Mucosa of rectum (tissue), 2 donors: ENCODE measurements around the gene RHCG.

Experiments used
- H3K27ac ChIP-seq, 2 donors: one replicate each; pipeline ENCODE4 v1.7.0; 2013; ENCODE audit warnings: inconsistent platforms in 2 of 2, low read depth in 2 of 2, low read length in 2 of 2
- H3K27me3 ChIP-seq, 2 donors: one replicate each; pipeline ENCODE4 v1.7.0; 2013; ENCODE audit warnings: low read length in 2 of 2; ENCODE audit not compliant: control insufficient read depth in 2 of 2, insufficient read depth in 2 of 2
- H3K36me3 ChIP-seq, 2 donors: one replicate each; pipeline ENCODE4 v1.7.0; 2013; ENCODE audit warnings: low read length in 2 of 2; ENCODE audit not compliant: control insufficient read depth in 2 of 2, insufficient read depth in 2 of 2
- H3K4me1 ChIP-seq, 2 donors: one replicate each; pipeline ENCODE4 v1.7.0; 2013; ENCODE audit warnings: low read length in 2 of 2, mild to moderate bottlenecking in 1 of 2; ENCODE audit not compliant: control insufficient read depth in 2 of 2, insufficient read depth in 2 of 2
- H3K4me3 ChIP-seq, 2 donors: one replicate each; pipeline ENCODE4 v1.7.0; 2013; ENCODE audit warnings: low read length in 2 of 2
- H3K9ac ChIP-seq, 2 donors: one replicate each; pipeline ENCODE4 v1.7.0; 2013; ENCODE audit warnings: low read length in 2 of 2, low read depth in 1 of 2, mild to moderate bottlenecking in 1 of 2
- H3K9me3 ChIP-seq, 2 donors: one replicate each; pipeline ENCODE4 v1.7.0; 2013; ENCODE audit warnings: low read length in 2 of 2; ENCODE audit not compliant: control insufficient read depth in 2 of 2
- donor health status: healthy.
- donor health status: Normal muscosa, but diverticular disease.

RHCG gene

GRCh38 chr15:89494031-89494430 is 2.4 kb downstream of the RHCG start:
- Histone ChIP-seq H3K4me1 (peaks cover 0 to 4% of the 10 kb centered on the region in 2 donors), H3K27me3 (peaks cover 20 to 21% of the 10 kb centered on the region in 2 donors), H3K27ac (no peak overlapping the region), H3K36me3 (no peaks in the 10 kb centered on the region), H3K9me3 (no peaks in the 10 kb centered on the region), H3K9ac (no peak overlapping the region), H3K4me3 (no peak overlapping the region)

DNA sequence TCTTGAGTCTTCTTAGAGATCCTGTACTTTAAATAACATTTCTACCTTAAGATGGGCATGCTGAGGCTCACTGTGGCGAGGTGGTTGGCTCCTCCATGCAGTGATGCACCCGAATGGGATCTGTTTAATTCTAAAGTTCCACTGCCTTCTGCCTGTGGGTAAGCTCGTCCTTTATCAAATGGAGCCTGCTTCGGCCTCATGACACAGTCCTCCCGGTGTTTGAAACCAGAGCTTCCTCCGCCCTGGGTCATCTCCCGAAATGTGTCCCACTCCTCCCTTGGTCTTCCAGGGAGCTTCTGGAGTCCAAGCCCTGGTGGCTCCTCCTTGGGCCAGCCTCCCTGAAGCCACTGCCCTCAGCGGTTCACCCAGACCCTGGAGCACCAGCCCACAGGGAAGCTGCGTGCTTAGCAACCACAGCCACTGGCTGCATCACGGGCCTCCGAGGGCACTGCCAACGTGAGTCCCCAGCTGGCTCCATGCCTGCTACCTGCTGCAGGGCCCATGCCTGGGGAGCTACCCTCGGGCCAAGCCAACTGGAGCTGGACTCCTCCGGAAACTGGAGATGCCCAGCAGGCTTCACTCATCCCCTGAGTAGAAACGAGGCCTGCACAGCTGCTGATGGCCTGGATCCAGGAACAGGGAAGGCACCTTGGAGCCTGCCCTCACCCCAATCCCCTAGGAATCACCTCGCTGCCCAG is 3.3 kb downstream of the RHCG start:
- Histone ChIP-seq H3K9me3 (no peaks in the 10 kb centered on the region), H3K4me1 (no peaks in the 10 kb centered on the region), H3K4me3 (no peak overlapping the region), H3K27me3 (peaks cover 20 to 21% of the 10 kb centered on the region in 2 donors), H3K27ac (no peak overlapping the region), H3K9ac (no peak overlapping the region), H3K36me3 (no peaks in the 10 kb centered on the region)

- Histone ChIP-seq H3K4me1 (no peaks in the 10 kb centered on the region), H3K36me3 (no peaks in the 10 kb centered on the region), H3K4me3 (no peak overlapping the region), H3K27ac (no peak overlapping the region), H3K9ac (no peak overlapping the region), H3K27me3 (peaks cover 22 to 23% of the 10 kb centered on the region in 2 donors), H3K9me3 (no peaks in the 10 kb centered on the region)
Observed at GRCh38 chr15:89492111-89492641, 4.2 kb downstream of the RHCG start.

- Histone ChIP-seq H3K4me3 (no peak overlapping the region), H3K9me3 (no peaks in the 10 kb centered on the region), H3K27ac (no peak overlapping the region), H3K4me1 (no peaks in the 10 kb centered on the region), H3K9ac (no peak overlapping the region), H3K36me3 (no peaks in the 10 kb centered on the region), H3K27me3 (peaks cover 14 to 15% of the 10 kb centered on the region in 2 donors)
Observed at GRCh38 chr15:89490814-89491315, 5.5 kb downstream of the RHCG start.

DNA sequence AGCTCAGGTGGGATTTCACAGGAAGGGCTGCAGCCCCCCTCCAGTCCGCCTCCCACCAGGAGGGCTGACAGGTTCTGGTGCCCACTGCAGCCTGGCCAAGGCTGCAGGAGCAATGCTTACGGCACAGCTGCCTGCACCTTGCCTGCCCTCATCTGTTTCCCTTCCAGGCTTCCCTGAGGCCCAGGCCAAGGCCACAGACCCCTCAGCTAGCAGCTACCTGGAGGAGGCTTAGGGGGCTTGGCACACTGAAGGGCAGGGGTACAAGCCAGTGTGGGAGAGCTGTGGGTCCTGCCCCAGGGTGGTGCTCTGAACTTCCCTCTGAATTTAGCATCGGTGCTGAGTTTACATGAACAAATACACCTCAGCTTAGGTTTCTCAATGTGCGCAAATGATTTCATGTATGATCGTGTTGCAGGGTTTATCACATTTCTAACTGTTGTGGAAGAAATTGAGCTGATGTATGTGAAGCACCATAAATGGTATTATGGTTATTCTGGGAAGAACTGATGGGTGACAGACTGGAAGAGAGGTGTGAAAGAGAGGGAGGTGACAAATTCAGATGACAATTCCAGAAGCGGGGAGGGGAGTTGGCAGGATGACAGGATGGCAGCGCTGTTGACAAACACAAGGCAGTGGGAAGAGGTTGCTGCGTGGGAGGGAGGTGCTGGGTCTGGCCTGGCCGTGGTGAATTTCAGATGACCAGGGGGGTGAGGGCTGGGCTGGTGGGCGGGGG is 6.1 kb downstream of the RHCG start:
- no peak overlapping the region for H3K9ac ChIP-seq

DNA sequence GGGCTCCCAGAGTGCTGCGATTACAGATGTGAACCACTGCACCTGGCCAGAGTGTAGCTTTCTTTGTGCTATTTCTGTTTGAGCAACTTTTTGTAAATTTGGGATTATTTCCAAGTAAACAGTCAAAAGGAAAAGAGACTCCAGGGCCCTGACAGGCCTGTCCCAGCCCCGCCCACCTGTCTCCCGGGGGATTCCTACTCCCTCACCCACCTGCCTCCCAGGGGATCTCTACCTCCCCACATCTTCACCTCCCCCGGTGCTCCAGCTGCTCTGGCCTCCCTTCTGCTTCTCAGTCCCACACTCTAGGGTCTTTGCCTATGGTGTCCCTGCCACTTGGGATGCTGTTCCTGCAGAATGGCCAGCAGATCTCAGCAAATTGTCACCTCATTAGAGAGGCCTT is 7.0 kb downstream of the RHCG start:
- Histone ChIP-seq H3K36me3 (no peaks in the 10 kb centered on the region), H3K27me3 (peaks cover 4 to 10% of the 10 kb centered on the region in 2 donors), H3K4me1 (no peaks in the 10 kb centered on the region), H3K9me3 (no peaks in the 10 kb centered on the region), H3K27ac (no peak overlapping the region), H3K9ac (no peak overlapping the region), H3K4me3 (no peak overlapping the region)

More for the DNA sequence above, 6.1 kb downstream of the RHCG start:
- Histone ChIP-seq H3K4me3 (no peak overlapping the region), H3K4me1 (no peaks in the 10 kb centered on the region), H3K27me3 (peaks cover 9 to 10% of the 10 kb centered on the region in 2 donors), H3K9me3 (no peaks in the 10 kb centered on the region), H3K27ac (no peak overlapping the region), H3K36me3 (no peaks in the 10 kb centered on the region)

- Histone ChIP-seq H3K4me3 (no peak overlapping the region), H3K9ac (no peak overlapping the region), H3K27ac (no peak overlapping the region), H3K4me1 (no peaks in the 10 kb centered on the region), H3K27me3 (peaks cover 4 to 10% of the 10 kb centered on the region in 2 donors), H3K36me3 (no peaks in the 10 kb centered on the region), H3K9me3 (no peaks in the 10 kb centered on the region)
Observed at GRCh38 chr15:89487791-89488190, 8.6 kb downstream of the RHCG start.

- H3K4me3 ChIP-seq, result no peak overlapping the region
- no peak overlapping the region for H3K9ac ChIP-seq
- H3K4me1 ChIP-seq, result no peaks in the 10 kb centered on the region
- no peaks in the 10 kb centered on the region for H3K9me3 ChIP-seq
- no peak overlapping the region for H3K27ac ChIP-seq
- peaks cover 6 to 10% of the 10 kb centered on the region in 2 donors for H3K27me3 ChIP-seq
- no peaks in the 10 kb centered on the region for H3K36me3 ChIP-seq
Observed at GRCh38 chr15:89486726-89487050, 9.7 kb downstream of the RHCG start.

DNA sequence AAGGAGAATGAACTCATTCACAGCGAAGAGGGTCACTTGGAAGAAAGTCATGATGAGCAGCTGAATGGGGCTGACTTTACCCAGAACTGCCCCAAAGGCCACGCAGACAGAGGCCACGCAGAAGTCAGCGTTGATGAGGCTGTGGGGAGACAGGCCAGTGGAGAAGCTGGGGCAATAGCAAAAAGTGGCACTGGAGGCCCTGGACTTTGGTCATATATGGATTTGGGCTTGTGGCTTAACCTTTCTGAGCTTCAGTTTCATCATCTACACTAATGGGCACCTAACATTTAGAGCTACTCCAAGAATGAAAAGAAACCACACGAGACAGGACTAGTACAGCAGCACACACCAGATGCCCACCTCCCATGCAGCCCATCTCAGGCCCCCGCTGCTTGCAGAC is 13.3 kb downstream of the RHCG start:
- Histone ChIP-seq H3K4me1 (no peaks in the 10 kb centered on the region), H3K27me3 (peaks cover 8 to 10% of the 10 kb centered on the region in 2 donors), H3K9ac (no peak overlapping the region), H3K27ac (no peak overlapping the region), H3K4me3 (no peak overlapping the region), H3K9me3 (no peaks in the 10 kb centered on the region), H3K36me3 (no peaks in the 10 kb centered on the region)

DNA sequence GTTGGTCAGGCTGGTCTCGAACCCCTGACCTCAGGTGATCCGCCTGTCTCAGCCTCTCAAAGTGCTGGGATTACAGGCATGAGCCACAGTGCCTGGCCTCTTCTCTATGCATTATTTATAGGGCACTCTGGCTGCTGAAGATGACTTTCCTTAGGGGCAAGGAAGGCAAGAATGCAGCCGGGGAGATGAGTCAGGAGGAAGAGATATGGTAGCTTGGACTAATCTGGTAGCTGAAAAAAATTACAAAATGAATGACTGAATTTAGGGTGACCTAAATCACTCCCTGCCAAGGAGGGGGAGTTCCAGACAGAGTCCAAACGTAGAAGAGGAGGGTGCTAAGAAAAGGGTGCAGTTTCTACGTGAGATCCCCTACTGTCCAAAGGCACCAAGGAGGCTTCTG is 14.2 kb downstream of the RHCG start:
- H3K36me3 ChIP-seq, result no peaks in the 10 kb centered on the region
- H3K4me3 ChIP-seq, result no peak overlapping the region
- H3K9ac ChIP-seq, result no peak overlapping the region
- H3K9me3 ChIP-seq, result no peaks in the 10 kb centered on the region
- peaks cover 7 to 8% of the 10 kb centered on the region in 2 donors for H3K27me3 ChIP-seq
- H3K27ac ChIP-seq, result no peak overlapping the region
- no peaks in the 10 kb centered on the region for H3K4me1 ChIP-seq
